HG03342 (cell line): ENCODE data around the gene HOXA10.

Experiments
- ATAC-seq: cut with Tn5 transposase; IDR thresholded peaks from one replicate; pipeline ENCODE4 v1.9.1; 2021; ENCODE audit warnings: mild to moderate bottlenecking, moderate library complexity; ENCODE audit not compliant: unreplicated experiment

The HOXA10 gene

GRCh38 chr7:27168265-27168947 lies 5.7 kb downstream of the HOXA10 start:
- no peak for ATAC-seq

GRCh38 chr7:27167916-27168264 lies 6.2 kb downstream of the HOXA10 start:
- ATAC-seq = no peak

DNA sequence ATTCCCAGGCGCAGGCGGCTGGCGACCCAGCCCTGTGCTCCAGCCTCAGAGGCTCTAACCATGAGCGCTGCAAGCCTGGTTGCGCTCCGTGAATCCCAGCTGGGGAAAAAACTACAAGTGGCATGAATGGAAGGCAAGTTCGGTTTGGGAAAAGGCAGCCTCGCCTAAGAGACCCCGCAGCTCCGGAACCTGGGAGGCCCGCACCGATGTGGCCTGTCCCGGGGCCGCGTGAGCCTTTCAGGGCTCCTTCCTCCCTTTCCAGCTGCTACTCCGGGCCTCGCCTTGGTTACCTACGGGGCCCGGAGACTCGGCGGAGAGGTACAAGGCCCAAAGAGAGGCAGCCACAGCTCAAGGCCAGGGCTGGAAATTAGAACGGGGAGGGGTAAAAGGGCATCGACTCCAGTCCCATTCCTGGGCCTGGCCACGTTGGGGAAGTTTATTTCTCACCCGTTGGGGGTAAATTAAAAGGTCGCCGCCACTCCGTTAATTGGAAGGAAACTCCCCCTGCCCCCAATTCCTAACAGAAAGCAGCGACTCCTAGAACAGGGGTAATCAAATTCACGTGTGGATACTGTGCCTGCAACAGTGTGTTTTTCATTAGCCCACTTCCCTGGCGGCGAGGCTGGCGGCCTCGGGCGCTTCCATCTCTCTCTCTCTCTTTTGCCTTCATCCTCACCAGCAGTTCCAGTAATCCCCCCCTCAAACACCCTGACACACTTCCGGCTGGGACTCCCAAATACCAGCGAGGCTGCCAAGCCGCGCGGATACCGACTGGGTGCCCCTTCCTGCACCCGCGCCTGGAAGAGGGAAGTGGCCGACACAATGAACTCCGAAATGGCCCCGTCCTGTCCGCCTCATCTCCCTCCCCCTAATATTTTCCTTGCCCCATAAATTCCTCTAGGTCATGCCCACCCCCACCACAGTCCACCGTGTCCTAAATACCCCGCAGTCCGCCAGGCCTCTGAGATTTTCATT lies 7.3 kb downstream of the HOXA10 start:
- no peak for ATAC-seq

- ATAC-seq = no peak
Measured at GRCh38 chr7:27165996-27166530, 8.1 kb downstream of the HOXA10 start.

DNA sequence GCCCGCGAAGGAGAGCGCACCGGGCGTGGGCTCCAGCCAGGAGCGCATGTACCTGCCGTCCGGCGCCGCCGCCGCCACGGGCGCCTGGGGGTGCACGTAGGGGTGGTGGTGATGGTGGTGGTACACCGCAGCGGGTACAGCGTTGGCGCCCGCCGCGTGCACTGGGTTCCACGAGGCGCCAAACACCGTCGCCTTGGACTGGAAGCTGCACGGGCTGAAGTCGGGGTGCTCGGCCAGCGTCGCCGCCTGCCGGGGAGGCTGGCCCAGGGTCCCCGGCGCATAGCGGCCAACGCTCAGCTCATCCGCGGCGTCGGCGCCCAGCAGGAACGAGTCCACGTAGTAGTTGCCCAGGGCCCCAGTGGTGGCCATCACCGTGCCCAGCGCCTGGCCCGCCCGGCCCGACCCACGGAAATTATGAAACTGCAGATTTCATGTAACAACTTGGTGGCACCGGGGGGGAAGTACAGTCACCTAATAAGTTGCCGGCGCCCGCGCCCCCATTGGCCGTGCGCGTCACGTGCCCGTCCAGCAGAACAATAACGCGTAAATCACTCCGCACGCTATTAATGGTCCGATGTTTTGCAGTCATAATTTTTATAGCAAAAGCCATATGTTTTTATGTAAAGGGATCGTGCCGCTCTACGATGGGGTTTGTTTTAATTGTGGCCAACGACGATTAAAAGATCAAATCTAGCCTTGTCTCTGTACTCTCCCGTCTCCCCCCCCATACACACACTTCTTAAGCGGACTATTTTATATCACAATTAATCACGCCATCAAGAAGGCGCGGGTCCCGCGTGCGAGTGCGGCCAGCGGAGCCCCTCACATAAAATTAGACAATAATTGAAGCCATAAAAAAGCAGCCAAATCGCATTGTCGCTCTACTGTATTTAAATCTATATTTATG lies 8.8 kb downstream of the HOXA10 start, which contains the start of gene HOXA9:
Gene HOXA9 (minus strand): TSS at position 449 of the 907 bp plus-strand sequence. CDS start 80 bp downstream, at position 369.
- ATAC-seq = no peak

- no peak for ATAC-seq
Measured at GRCh38 chr7:27164367-27165088, 9.6 kb downstream of the HOXA10 start.

DNA sequence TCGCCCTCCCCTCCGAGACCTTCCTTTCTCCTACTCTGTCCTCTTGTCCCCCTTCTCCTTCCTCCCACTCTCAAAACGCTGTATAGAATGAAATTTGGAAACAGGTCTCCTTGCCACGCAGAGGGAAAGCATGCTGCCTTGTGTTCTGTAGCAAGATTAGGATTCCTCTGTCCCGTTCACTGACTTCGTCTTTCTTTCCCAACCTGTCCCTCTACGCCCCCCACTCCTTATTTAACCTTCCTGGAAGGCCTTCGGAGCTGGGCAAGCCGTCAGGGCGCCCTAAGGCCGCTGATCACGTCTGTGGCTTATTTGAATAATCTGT lies 10.1 kb downstream of the HOXA10 start:
- ATAC-seq = no peak

GRCh38 chr7:27163288-27164044 lies 10.7 kb downstream of the HOXA10 start:
- no peak for ATAC-seq

- ATAC-seq = no peak
Measured at GRCh38 chr7:27162561-27163287, 11.4 kb downstream of the HOXA10 start.

DNA sequence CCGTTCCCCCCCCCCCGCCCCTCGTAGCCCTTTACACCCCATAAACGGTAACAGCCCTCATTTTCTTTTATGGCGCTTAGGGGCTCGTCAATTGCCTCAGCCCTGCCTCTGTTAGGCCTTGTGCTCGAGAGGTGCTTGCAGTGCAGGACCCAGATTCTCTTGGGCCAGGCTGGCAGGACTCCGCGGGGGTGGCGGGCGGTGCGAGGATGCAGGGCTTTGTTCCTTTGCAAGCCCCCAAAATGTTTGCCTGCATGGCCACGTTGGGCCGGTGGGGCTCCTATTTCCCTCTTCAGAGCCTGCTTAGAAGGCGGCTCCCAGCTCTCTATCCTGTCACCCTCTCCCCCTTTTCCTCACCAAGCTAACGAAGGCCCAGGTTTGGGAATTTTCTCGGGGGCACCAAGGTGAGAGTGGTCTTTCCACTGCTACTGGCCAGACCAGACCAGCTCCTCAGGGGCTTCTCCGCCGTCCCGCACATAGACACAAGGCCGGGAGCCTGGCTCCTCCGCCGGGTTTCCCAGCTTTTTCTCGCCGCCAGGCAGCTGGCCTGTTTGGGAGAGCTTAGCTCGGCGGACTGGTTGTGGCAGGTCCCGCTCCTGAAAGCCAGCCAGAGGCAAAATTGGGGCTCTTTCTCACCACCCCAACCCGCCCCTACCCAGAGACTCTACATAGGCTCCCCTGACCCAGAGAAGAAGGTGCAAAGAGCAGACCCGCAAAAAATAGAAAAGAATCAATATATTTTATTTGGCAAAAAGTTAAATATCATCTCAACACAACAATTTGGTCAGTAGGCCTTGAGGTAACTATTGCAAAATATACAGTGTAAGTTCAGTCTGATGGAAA lies 12.2 kb downstream of the HOXA10 start:
- no peak for ATAC-seq

DNA sequence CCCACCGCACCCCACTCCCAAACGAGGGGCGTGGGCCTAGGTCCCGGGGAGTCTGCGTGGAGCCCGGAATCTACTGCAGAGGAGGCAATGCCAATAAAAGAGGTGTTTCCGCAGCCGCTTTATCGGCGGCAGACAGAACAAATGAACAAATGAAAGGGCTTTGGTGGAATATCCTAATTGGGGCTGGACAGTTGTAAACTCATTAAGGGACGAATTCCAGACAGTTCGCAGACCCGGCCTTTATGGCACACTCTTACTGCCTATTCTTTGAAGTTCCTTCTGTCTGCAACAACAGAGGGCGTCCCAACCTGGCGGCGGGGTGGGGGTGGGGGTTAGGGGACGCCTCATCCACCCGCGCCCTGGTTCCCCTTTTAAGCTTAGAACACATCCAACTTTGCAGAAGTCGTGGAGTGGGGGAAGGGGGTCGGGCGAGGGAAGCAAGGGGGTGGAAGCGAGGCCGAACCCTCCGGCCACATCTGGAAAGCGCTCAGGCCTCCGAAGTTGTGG lies 12.9 kb downstream of the HOXA10 start:
- ATAC-seq = no peak

DNA sequence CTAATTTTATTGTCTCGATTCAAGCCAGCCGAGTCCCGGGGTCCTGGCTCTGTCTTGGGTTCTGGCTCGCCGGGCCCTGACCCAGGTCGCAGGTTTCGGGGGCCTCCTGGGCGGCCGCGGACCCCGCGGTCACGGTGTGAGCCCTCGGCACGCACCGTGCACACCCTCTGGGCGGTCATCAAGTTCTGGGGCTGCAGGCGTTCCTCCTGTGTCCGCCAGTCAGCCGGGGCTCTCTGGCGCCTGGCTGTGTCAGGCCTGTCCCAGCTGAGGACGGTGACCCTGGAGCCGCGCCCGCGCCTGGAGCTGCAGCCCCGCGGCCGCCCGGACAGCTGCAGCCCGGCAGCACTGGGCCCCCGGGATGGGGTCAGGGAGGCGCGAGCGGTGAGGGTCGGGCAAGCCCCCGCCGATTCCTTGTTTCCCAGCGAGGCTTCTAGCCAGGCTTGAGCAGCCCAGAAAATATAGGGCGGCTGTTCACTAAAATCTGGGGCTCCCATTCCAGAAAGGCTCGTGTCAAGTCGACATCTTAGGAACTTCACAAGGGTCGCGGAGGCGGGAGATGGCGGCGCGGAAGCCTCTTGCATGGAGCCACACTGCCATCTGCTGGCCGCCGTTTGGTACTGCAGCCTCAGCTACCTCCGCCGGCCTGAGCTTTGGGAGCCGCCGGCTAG lies 13.4 kb downstream of the HOXA10 start:
- peak; percentile 44 for ATAC-seq

- no peak for ATAC-seq
Measured at GRCh38 chr7:27160145-27160545, 14.0 kb downstream of the HOXA10 start.

GRCh38 chr7:27159266-27160144 lies 14.6 kb downstream of the HOXA10 start:
- no peak for ATAC-seq

- ATAC-seq = no peak
Measured at GRCh38 chr7:27158436-27159265, 15.5 kb downstream of the HOXA10 start.
